Endothelial cell of umbilical vein (primary cell): ENCODE measurements around the gene AGR2. TPM values are rescaled to one million over a fixed set of nuclear protein-coding genes. Genes with fewer than 3 reads are reported as not detected.

Source experiments
- BruUV-seq: library from RNA; stranded (reverse); fragments of 400-500 nt; replicated peaks from 2 replicates; lab custom pipeline; 2021; lab: Mats Ljungman, UMichigan
- CTCF ChIA-PET: fragments of 300-600, 350-600 bp; sonication (Branson Sonifier 250); formaldehyde crosslinking; loops from one replicate; lab custom pipeline; 2021; ENCODE audit warnings: antibody characterized with exemption, inconsistent platforms; lab: Charles Lee
- POLR2A ChIA-PET: fragments of 300-600, 350-600 bp; sonication (Branson Sonifier 250); formaldehyde crosslinking; loops from one replicate; lab custom pipeline; 2021; ENCODE audit warnings: antibody characterized with exemption, inconsistent platforms; lab: Charles Lee
- DNase-seq: peaks from one replicate; pipeline ENCODE4 v3.0.0-alpha.2; 2011; ENCODE audit warnings: low read depth, low spot score
- FAIRE-seq: peaks from 2 replicates; lab custom pipeline; 2011; peaks lifted over from hg19 to GRCh38; lab: Jason Lieb, UNC
- H2AFZ ChIP-seq: 2 replicates; pipeline ENCODE4 v1.6.0; 2012; ENCODE audit warnings: low read depth, low read length, control low read depth, inconsistent platforms
- H3K27ac ChIP-seq: 2 replicates; pipeline ENCODE4 v1.5.1; 2011; ENCODE audit warnings: low read depth, mild to moderate bottlenecking, control low read depth, low read length, moderate library complexity; ENCODE audit not compliant: insufficient read depth
- H3K27me3 ChIP-seq, 2 experiments: 2 replicates each; pipeline versions ENCODE4 v1.6.0 to v1.6.1; 2011; ENCODE audit warnings: low read length in 2 of 2, mixed read lengths in 1 of 2; ENCODE audit not compliant: control insufficient read depth in 2 of 2, insufficient read depth in 2 of 2
- H3K36me3 ChIP-seq, 2 experiments: 2 replicates in 1 of 2; 3 replicates in 1 of 2; pipeline ENCODE4 v1.5.1; 2011; ENCODE audit warnings: low read length in 2 of 2, mild to moderate bottlenecking in 1 of 2, moderate library complexity in 1 of 2; ENCODE audit not compliant: control insufficient read depth in 2 of 2, insufficient read depth in 2 of 2; ENCODE audit errors: extremely low read depth in 1 of 2
- H3K4me1 ChIP-seq: 3 replicates; pipeline ENCODE4 v1.5.1; 2011; ENCODE audit warnings: mild to moderate bottlenecking, low read length; ENCODE audit not compliant: control insufficient read depth, insufficient read depth; ENCODE audit errors: extremely low read depth
- H3K4me2 ChIP-seq: 2 replicates; pipeline ENCODE4 v1.6.1; 2011; ENCODE audit warnings: low read length, control low read depth, mixed read lengths; ENCODE audit not compliant: insufficient read depth
- H3K4me3 ChIP-seq, 3 experiments: fragments of 200-600 bp in 1 of 3; sonication (generic), shearing (Covaris generic) in 1 of 3; replicated peaks in 1 of 3; 2 replicates each; pipeline ENCODE4 v1.5.1; 2011 to 2016; ENCODE audit warnings: control low read depth in 3 of 3, low read length in 3 of 3, mild to moderate bottlenecking in 2 of 3, inconsistent platforms in 1 of 3, low read depth in 1 of 3, moderate library complexity in 1 of 3; ENCODE audit not compliant: insufficient read depth in 1 of 3
- H3K79me2 ChIP-seq: 2 replicates; pipeline ENCODE4 v1.6.0; 2012; ENCODE audit warnings: low read length, inconsistent platforms; ENCODE audit not compliant: control insufficient read depth, insufficient read depth
- H3K9ac ChIP-seq: replicated peaks from 2 replicates; pipeline ENCODE3; 2011; ENCODE audit warnings: low read length, control low read depth; ENCODE audit not compliant: insufficient read depth; ENCODE audit errors: extremely low read depth
- H3K9me1 ChIP-seq: replicated peaks from 3 replicates; pipeline ENCODE4 v1.6.0; 2011; ENCODE audit warnings: mild to moderate bottlenecking, low read length; ENCODE audit not compliant: control insufficient read depth, insufficient read depth; ENCODE audit errors: extremely low read depth
- H3K9me3 ChIP-seq: replicated peaks from 2 replicates; pipeline ENCODE4 v1.5.1; 2012; ENCODE audit warnings: low read length, inconsistent platforms; ENCODE audit not compliant: control insufficient read depth, insufficient read depth
- H4K20me1 ChIP-seq: replicated peaks from 2 replicates; pipeline ENCODE3; 2011; ENCODE audit warnings: mild to moderate bottlenecking, low read length; ENCODE audit not compliant: control insufficient read depth, insufficient read depth; ENCODE audit errors: extremely low read depth
- EZH2 ChIP-seq: IDR thresholded peaks from 2 replicates; pipeline ENCODE4 v1.6.1; 2012; ENCODE audit warnings: borderline replicate concordance, low read depth, mild to moderate bottlenecking, moderate library complexity, low read length, inconsistent platforms; ENCODE audit not compliant: severe bottlenecking
- FOS ChIP-seq: IDR thresholded peaks from 2 replicates; pipeline ENCODE4 v1.6.1; 2011; ENCODE audit warnings: mild to moderate bottlenecking, low read length, moderate library complexity, borderline replicate concordance; ENCODE audit not compliant: insufficient read depth
- GATA2 ChIP-seq: IDR thresholded peaks from 2 replicates; pipeline ENCODE4 v1.7.0; 2011; ENCODE audit warnings: low read depth, mild to moderate bottlenecking, moderate library complexity, mixed read lengths, low read length; ENCODE audit not compliant: insufficient read length, insufficient read depth
- JUN ChIP-seq: IDR thresholded peaks from 2 replicates; pipeline ENCODE4 v1.6.1; 2011; ENCODE audit warnings: borderline replicate concordance, low read depth; ENCODE audit not compliant: insufficient read length, insufficient read depth
- MAX ChIP-seq: IDR thresholded peaks from 2 replicates; pipeline ENCODE4 v1.6.1; 2011; ENCODE audit not compliant: insufficient read depth, insufficient read length
- MYC ChIP-seq: IDR thresholded peaks from one replicate; pipeline ENCODE4 v1.6.1; 2011; ENCODE audit warnings: mild to moderate bottlenecking, low read depth, low read length
- POLR2A ChIP-seq: IDR thresholded peaks from 2 replicates; pipeline ENCODE4 v1.6.1; 2012; ENCODE audit warnings: low read depth, mild to moderate bottlenecking, control low read depth, low read length
- POLR2AphosphoS5 ChIP-seq: IDR thresholded peaks from 2 replicates; pipeline ENCODE4 v1.6.1; 2012; ENCODE audit warnings: low read depth, mild to moderate bottlenecking, control low read depth, low read length, moderate library complexity; ENCODE audit not compliant: insufficient read depth
- dilution Hi-C: fragments of 300-500 bp; cut with MboI; formaldehyde crosslinking; loops from one replicate; pipeline ENCODE4 v1.15.0; 2019; ENCODE audit warnings: low sequenced_read_pairs; ENCODE audit not compliant: extremely low pct_ligation_motif_present
- intact Hi-C: fragments of 100-400 bp; cut with micrococcal nuclease; formaldehyde crosslinking; loops from one replicate; pipeline ENCODE4 v1.10.0; 2022
- polyA plus RNA-seq, 4 experiments: library from polyadenylated mRNA; depleted of rRNA in 3 of 4; stranded (reverse) in 3 of 4; unstranded in 1 of 4; fragments of >200 nt; gene quantifications; 2 replicates each; pipeline versions ENCODE4 v1.2.1 to v1.2.3, GENCODE V29; 2011 to 2012; ENCODE audit warnings: missing spikeins in 1 of 4
- total RNA-seq: library from RNA; stranded (reverse); gene quantifications from 2 replicates; pipeline ENCODE4 v1.2.3, GENCODE V29; 2021
- TF ChIP-seq, protein P1 (sequence below), 2 donors: IDR thresholded peaks; 1 replicate in 1 of 2; 2 replicates in 1 of 2; pipeline ENCODE4 v1.5.1; 2011; ENCODE audit warnings: low read length in 2 of 2, mild to moderate bottlenecking in 2 of 2, moderate library complexity in 2 of 2, control low read depth in 1 of 2, inconsistent platforms in 1 of 2, low read depth in 1 of 2; ENCODE audit not compliant: insufficient read depth in 1 of 2; ENCODE audit errors: extremely low read depth in 1 of 2

AGR2 gene
- total and polyA plus RNA-seq, 2 donors (not counting 3 experiments of a cell fraction or from before 2014, with no cell fraction given), result not detected

- no peaks in the 10 kb centered on the region for H3K36me3 ChIP-seq
- TF ChIP-seq POLR2AphosphoS5, result no peak
- TF ChIP-seq MYC, result no peak
- TF ChIP-seq GATA2, result no peak
- TF ChIP-seq MAX, result no peak
- TF ChIP-seq POLR2A, result no peak
- no peak for TF ChIP-seq FOS
- no peak for TF ChIP-seq JUN
- TF ChIP-seq, protein P1, sequence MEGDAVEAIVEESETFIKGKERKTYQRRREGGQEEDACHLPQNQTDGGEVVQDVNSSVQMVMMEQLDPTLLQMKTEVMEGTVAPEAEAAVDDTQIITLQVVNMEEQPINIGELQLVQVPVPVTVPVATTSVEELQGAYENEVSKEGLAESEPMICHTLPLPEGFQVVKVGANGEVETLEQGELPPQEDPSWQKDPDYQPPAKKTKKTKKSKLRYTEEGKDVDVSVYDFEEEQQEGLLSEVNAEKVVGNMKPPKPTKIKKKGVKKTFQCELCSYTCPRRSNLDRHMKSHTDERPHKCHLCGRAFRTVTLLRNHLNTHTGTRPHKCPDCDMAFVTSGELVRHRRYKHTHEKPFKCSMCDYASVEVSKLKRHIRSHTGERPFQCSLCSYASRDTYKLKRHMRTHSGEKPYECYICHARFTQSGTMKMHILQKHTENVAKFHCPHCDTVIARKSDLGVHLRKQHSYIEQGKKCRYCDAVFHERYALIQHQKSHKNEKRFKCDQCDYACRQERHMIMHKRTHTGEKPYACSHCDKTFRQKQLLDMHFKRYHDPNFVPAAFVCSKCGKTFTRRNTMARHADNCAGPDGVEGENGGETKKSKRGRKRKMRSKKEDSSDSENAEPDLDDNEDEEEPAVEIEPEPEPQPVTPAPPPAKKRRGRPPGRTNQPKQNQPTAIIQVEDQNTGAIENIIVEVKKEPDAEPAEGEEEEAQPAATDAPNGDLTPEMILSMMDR (IDR thresholded peaks at IDR 0.05; ENCODE audit: extremely low read depth in 1 of 2, insufficient read depth in 1 of 2, low read depth in 1 of 2, low read length in 2 of 2), result no peak
- TF ChIP-seq EZH2, result no peak
- H3K27ac ChIP-seq, result no peak overlapping the region
- BruUV-seq, result no TSS peak
- ChIA-PET POLR2A (no interaction called here), CTCF (interaction anchor here (1.4 to 2.5 kb wide), 3 partner anchors 49 to 174 kb away, joined by 3 to 11 read pairs (median 5); no protein-coding TSS in a partner anchor)
- DNase-seq (no peak), FAIRE-seq (no peak)
- no peak overlapping the region for H3K9ac ChIP-seq
- H3K4me2 ChIP-seq, result no peak overlapping the region
- H4K20me1 ChIP-seq, result no peaks in the 10 kb centered on the region
- H3K79me2 ChIP-seq, result no peaks in the 10 kb centered on the region
- H3K9me1 ChIP-seq, result no peaks in the 10 kb centered on the region
- no peak overlapping the region for H3K4me3 ChIP-seq
- no peaks in the 10 kb centered on the region for H3K9me3 ChIP-seq
- peak overlapping the region; percentile 5 for H2AFZ ChIP-seq
- dilution Hi-C loops, result no loop called here
- H3K27me3 ChIP-seq, result no peaks in the 10 kb centered on the region
- intact Hi-C loops, result no loop called here
- H3K4me1 ChIP-seq, result peaks cover 36% of the 10 kb centered on the region
Measured at GRCh38 chr7:16744518-16745250, 60.1 kb downstream of the AGR2 start.
